HG02623 (cell line): ENCODE data around the gene INMT.

Experiments used
- ATAC-seq: cut with Tn5 transposase; IDR thresholded peaks from one replicate; pipeline ENCODE4 v1.9.1; 2021; ENCODE audit warnings: moderate library complexity; ENCODE audit not compliant: unreplicated experiment

The INMT gene

GRCh38 chr7:30727061-30727945 lies 24.6 kb upstream of the INMT start:
- no peak for ATAC-seq

- ATAC-seq = no peak
Measured at GRCh38 chr7:30728591-30729100, 23.3 kb upstream of the INMT start.

- no peak for ATAC-seq
Measured at GRCh38 chr7:30729642-30730041, 22.3 kb upstream of the INMT start.

GRCh38 chr7:30730097-30730496 lies 21.8 kb upstream of the INMT start:
- no peak for ATAC-seq

- ATAC-seq = no peak
Measured at GRCh38 chr7:30730996-30731395, 20.9 kb upstream of the INMT start.

- ATAC-seq = no peak
Measured at GRCh38 chr7:30731581-30731980, 20.4 kb upstream of the INMT start.

GRCh38 chr7:30732606-30733005 lies 19.3 kb upstream of the INMT start:
- no peak for ATAC-seq

- ATAC-seq = no peak
Measured at GRCh38 chr7:30733216-30733615, 18.7 kb upstream of the INMT start.

- no peak for ATAC-seq
Measured at GRCh38 chr7:30733691-30734090, 18.2 kb upstream of the INMT start.

GRCh38 chr7:30734497-30734896 lies 17.4 kb upstream of the INMT start:
- no peak for ATAC-seq

- no peak for ATAC-seq
Measured at GRCh38 chr7:30735631-30736030, 16.3 kb upstream of the INMT start.

- no peak for ATAC-seq
Measured at GRCh38 chr7:30736291-30736690, 15.6 kb upstream of the INMT start.

- ATAC-seq = no peak
Measured at GRCh38 chr7:30738026-30738915, 13.7 kb upstream of the INMT start.

- ATAC-seq = no peak
Measured at GRCh38 chr7:30739691-30740090, 12.2 kb upstream of the INMT start.

- peak; percentile 53 for ATAC-seq
Measured at GRCh38 chr7:30740417-30741181, 11.3 kb upstream of the INMT start.

- ATAC-seq = no peak
Measured at GRCh38 chr7:30741289-30741688, 10.6 kb upstream of the INMT start.

GRCh38 chr7:30743371-30744074 lies 8.4 kb upstream of the INMT start:
- ATAC-seq = no peak

GRCh38 chr7:30744075-30744417 lies 7.9 kb upstream of the INMT start:
- no peak for ATAC-seq

GRCh38 chr7:30745261-30745941 lies 6.5 kb upstream of the INMT start:
- ATAC-seq = no peak

- no peak for ATAC-seq
Measured at GRCh38 chr7:30750010-30750409, 1.9 kb upstream of the INMT start.
